OCI-LY7 (cell line): Measurements from ENCODE around the gene CLUH. TPM values are rescaled to one million over a fixed set of nuclear protein-coding genes. Genes with fewer than 3 reads are reported as not detected.
"Not testable (repeated sequence)": the region's sequence is repeated elsewhere in the genome, so short reads cannot be mapped to it uniquely, and the experiment has no call there.

Source experiments
- BruUV-seq: library from RNA; stranded (reverse); fragments of 400-500 nt; replicated peaks from 2 replicates; lab custom pipeline; 2021; lab: Mats Ljungman, UMichigan
- CTCF ChIA-PET: fragments of 300-600 bp; sonication (Branson Sonifier 250); formaldehyde crosslinking; loops from one replicate; lab custom pipeline; 2022; ENCODE audit warnings: antibody characterized with exemption; ENCODE audit not compliant: unreplicated experiment; lab: Charles Lee
- POLR2A ChIA-PET: fragments of 300-600 bp; sonication (Branson Sonifier 250); formaldehyde crosslinking; loops from one replicate; lab custom pipeline; 2022; ENCODE audit warnings: antibody characterized with exemption; lab: Charles Lee
- DNase-seq: peaks from one replicate; pipeline ENCODE4 v3.0.0-alpha.2; 2015; ENCODE audit warnings: low spot score
- H2AFZ ChIP-seq: fragments of 200-600 bp; sonication (generic), shearing (Covaris generic); 2 replicates; pipeline ENCODE4 v1.6.1; 2014; ENCODE audit warnings: mild to moderate bottlenecking, antibody characterized with exemption, low read length, moderate library complexity
- H3K27ac ChIP-seq: fragments of 200-600 bp; sonication (generic); 2 replicates; pipeline ENCODE4 v1.5.1; 2014; ENCODE audit warnings: mixed run types, low read depth, mild to moderate bottlenecking, moderate library complexity, low read length, inconsistent platforms; ENCODE audit not compliant: poor library complexity, severe bottlenecking
- H3K36me3 ChIP-seq: fragments of 200-600 bp; sonication (generic); 2 replicates; pipeline ENCODE4 v1.6.1; 2014; ENCODE audit warnings: mild to moderate bottlenecking, antibody characterized with exemption, low read length, moderate library complexity, mixed read lengths; ENCODE audit not compliant: insufficient read depth
- H3K4me1 ChIP-seq: fragments of 200-600 bp; sonication (generic); 2 replicates; pipeline ENCODE4 v1.5.1; 2014; ENCODE audit warnings: mild to moderate bottlenecking, low read length; ENCODE audit not compliant: insufficient read depth, poor library complexity, severe bottlenecking
- H3K4me2 ChIP-seq: fragments of 200-600 bp; sonication (generic); 2 replicates; pipeline ENCODE4 v1.6.1; 2014; ENCODE audit warnings: mild to moderate bottlenecking, low read length
- H3K4me3 ChIP-seq: fragments of 200-600 bp; sonication (generic); 2 replicates; pipeline ENCODE4 v1.5.1; 2014; ENCODE audit warnings: mild to moderate bottlenecking, low read depth, low read length; ENCODE audit not compliant: poor library complexity, severe bottlenecking
- H3K79me2 ChIP-seq: fragments of 200-600 bp; sonication (generic); 2 replicates; pipeline ENCODE4 v1.6.1; 2016; ENCODE audit warnings: low read depth, mild to moderate bottlenecking, low read length, moderate library complexity, mixed read lengths; ENCODE audit not compliant: insufficient read depth
- H3K9me2 ChIP-seq: fragments of 200-600 bp; sonication (generic); 2 replicates; pipeline ENCODE4 v1.6.1; 2016; ENCODE audit warnings: mild to moderate bottlenecking, low read length, mixed read lengths; ENCODE audit not compliant: insufficient read depth
- H3K9me3 ChIP-seq: fragments of 200-600 bp; sonication (generic); 2 replicates; pipeline ENCODE4 v1.6.1; 2014; ENCODE audit warnings: mild to moderate bottlenecking, mixed run types, low read length, mixed read lengths
- H4K20me1 ChIP-seq: fragments of 200-600 bp; sonication (generic); 2 replicates; pipeline ENCODE4 v1.6.1; 2014; ENCODE audit warnings: mild to moderate bottlenecking, antibody characterized with exemption, low read length, moderate library complexity, mixed read lengths; ENCODE audit not compliant: insufficient read depth
- EZH2phosphoT487 ChIP-seq: fragments of 200-600 bp; sonication (generic); IDR thresholded peaks from 2 replicates; pipeline ENCODE4 v1.6.1; 2018; ENCODE audit warnings: low read depth, borderline replicate concordance, mild to moderate bottlenecking, mixed run types, antibody characterized with exemption, low read length, moderate library complexity, mixed read lengths
- intact Hi-C: fragments of 100-400 bp; cut with micrococcal nuclease; formaldehyde crosslinking; loops from one replicate; pipeline ENCODE4 v1.10.0; 2022; ENCODE audit not compliant: unreplicated experiment
- total RNA-seq, 2 experiments: library from RNA; depleted of rRNA in 1 of 2; stranded (reverse); fragments of >200 nt in 1 of 2; shearing (Covaris generic) in 1 of 2; gene quantifications; 2 replicates each; pipeline ENCODE4 v1.2.3, GENCODE V29; 2014 to 2022
- TF ChIP-seq, protein P1 (sequence below): fragments of 200-600 bp; sonication (generic); conservative IDR thresholded peaks from 2 replicates; pipeline ENCODE4 v1.5.1; 2014; ENCODE audit warnings: mild to moderate bottlenecking, antibody characterized with exemption, low read length, moderate library complexity, mixed read lengths

CLUH gene
- total RNA-seq, 2 experiments from 2014 or later = 96.3 to 132 TPM

DNA sequence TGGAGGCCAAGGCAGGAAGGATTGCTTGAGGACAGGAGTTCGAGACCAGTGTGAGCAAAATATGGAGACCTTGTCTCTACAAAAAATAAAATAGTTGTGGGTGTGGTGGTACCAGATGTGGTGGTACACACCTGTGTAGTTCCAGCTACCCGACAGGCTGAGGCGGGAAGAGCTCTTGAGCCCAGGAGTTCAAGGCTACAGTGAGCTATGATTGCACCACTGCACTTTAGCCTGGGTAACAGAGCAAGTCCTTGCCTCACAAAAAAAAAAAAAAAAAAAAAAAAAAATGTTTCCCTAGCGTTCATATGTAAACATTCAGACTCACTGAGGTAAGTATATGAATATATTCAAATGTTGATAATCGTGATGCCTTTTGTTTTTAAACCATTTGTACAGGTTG, 39.5 kb downstream of the CLUH start:
- peaks cover 93% of the 10 kb centered on the region for H3K36me3 ChIP-seq
- no peak overlapping the region for H3K27ac ChIP-seq
- ChIA-PET CTCF (no interaction called here), POLR2A (interaction anchor here (0.6 kb wide), 1 partner anchor 76 kb away, joined by 4 read pairs; no protein-coding TSS in a partner anchor)
- BruUV-seq = no TSS peak
- H4K20me1 ChIP-seq = no peaks in the 10 kb centered on the region
- H3K4me2 ChIP-seq = no peak overlapping the region
- intact Hi-C loops = loop anchor here (10.0 kb wide), 1 partner anchor 157 kb away; the partner anchor contains the start of gene METTL16
- H3K4me3 ChIP-seq = no peak overlapping the region
- no peak overlapping the region for H2AFZ ChIP-seq
- no peak for TF ChIP-seq EZH2phosphoT487
- TF ChIP-seq, protein P1, sequence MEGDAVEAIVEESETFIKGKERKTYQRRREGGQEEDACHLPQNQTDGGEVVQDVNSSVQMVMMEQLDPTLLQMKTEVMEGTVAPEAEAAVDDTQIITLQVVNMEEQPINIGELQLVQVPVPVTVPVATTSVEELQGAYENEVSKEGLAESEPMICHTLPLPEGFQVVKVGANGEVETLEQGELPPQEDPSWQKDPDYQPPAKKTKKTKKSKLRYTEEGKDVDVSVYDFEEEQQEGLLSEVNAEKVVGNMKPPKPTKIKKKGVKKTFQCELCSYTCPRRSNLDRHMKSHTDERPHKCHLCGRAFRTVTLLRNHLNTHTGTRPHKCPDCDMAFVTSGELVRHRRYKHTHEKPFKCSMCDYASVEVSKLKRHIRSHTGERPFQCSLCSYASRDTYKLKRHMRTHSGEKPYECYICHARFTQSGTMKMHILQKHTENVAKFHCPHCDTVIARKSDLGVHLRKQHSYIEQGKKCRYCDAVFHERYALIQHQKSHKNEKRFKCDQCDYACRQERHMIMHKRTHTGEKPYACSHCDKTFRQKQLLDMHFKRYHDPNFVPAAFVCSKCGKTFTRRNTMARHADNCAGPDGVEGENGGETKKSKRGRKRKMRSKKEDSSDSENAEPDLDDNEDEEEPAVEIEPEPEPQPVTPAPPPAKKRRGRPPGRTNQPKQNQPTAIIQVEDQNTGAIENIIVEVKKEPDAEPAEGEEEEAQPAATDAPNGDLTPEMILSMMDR = no peak
- H3K79me2 ChIP-seq = peaks cover 7% of the 10 kb centered on the region; the same call in 1 of the 2 replicates
- no peaks in the 10 kb centered on the region for H3K4me1 ChIP-seq
- peaks cover 7% of the 10 kb centered on the region; the same call in 1 of the 2 replicates for H3K9me3 ChIP-seq
- no peaks in the 10 kb centered on the region for H3K9me2 ChIP-seq
- no peak for DNase-seq

DNA sequence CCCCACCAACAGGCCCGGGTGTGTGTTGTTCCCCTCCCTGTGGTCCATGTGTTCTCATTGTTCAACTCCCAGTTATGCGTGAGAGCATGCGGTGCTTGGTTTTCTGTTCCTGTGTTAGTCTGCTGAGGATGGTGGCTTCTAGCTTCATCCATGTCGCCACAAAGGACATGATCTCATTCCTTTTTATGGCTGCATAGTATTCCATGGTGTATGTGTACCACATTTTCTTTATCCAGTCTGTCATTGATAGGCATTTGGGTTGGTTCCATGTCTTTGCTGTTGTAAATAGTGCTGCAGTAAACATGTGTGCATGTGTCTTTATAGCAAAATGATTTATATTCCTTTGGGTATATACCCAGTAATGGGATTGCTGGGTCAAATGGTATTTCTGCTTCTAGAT, 51.2 kb downstream of the CLUH start:
- DNase-seq, H2AFZ ChIP-seq, H4K20me1 ChIP-seq, H3K4me3 ChIP-seq, H3K27ac ChIP-seq, POLR2A ChIA-PET, H3K9me2 ChIP-seq, BruUV-seq, CTCF ChIA-PET, intact Hi-C loops, H3K4me1 ChIP-seq, H3K4me2 ChIP-seq, H3K9me3 ChIP-seq: not testable (repeated sequence)
- peaks cover 96% of the 10 kb centered on the region for H3K79me2 ChIP-seq
- H3K36me3 ChIP-seq = peaks cover 60% of the 10 kb centered on the region

DNA sequence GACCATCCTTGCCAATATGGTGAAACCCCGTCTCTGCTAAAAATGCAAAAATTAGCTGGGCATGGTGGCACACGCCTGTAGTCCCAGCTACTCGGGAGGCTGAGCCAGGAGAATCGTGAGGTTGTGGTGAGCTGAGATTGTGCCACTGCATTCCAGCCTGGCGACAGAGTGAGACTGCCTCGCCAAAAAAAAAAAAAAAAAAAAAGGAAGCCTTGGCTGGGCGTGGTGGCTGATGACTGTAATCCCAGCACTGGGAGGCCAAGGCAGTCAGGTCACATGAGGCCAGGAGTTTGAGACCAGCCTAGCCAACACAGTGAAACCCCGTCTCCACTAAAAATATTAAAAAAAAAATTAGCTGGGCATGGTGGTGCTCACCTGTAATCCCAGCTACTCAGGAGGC, 52.2 kb downstream of the CLUH start:
- DNase-seq, H3K9me3 ChIP-seq, H4K20me1 ChIP-seq, H3K27ac ChIP-seq, H3K4me3 ChIP-seq, H3K4me2 ChIP-seq, BruUV-seq, H3K9me2 ChIP-seq, CTCF ChIA-PET, H2AFZ ChIP-seq, H3K4me1 ChIP-seq, intact Hi-C loops: not testable (repeated sequence)
- Histone ChIP-seq H3K36me3 (peaks cover 53% of the 10 kb centered on the region), H3K79me2 (peaks cover 96% of the 10 kb centered on the region)
- POLR2A ChIA-PET = interaction anchor here (0.8 kb wide), 1 partner anchor 260 kb away, joined by 4 read pairs; no protein-coding TSS in a partner anchor

DNA sequence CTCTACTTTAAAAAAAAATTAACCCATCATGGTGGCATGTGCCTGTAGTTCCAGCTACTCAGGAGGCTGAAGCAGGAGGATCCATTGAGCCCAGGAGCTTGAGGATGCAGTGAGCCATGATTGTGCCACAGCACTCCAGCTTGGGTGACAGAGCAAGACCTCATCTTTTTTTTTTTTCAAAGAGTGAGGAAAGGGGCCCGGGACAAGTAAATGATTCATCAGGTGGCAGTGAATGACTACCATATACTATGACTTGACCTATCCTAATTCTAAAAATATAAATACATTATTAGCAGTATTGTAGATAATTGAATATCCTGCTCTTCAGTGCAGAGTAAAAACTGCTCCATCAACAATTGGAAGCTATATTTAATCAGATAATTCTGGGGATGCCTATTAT, 55.3 kb downstream of the CLUH start:
- no TSS peak for BruUV-seq
- intact Hi-C loops = no loop called here
- H3K9me2 ChIP-seq = no peaks in the 10 kb centered on the region
- no peak overlapping the region for H3K27ac ChIP-seq
- H3K9me3 ChIP-seq = no peaks in the 10 kb centered on the region
- no peaks in the 10 kb centered on the region for H3K4me1 ChIP-seq
- ChIA-PET POLR2A (no interaction called here), CTCF (no interaction called here)
- TF ChIP-seq, protein P1 = no peak
- no peak for TF ChIP-seq EZH2phosphoT487
- no peak overlapping the region for H3K4me3 ChIP-seq
- DNase-seq = no peak
- H4K20me1 ChIP-seq = no peaks in the 10 kb centered on the region
- peaks cover 91% of the 10 kb centered on the region for H3K79me2 ChIP-seq
- H3K4me2 ChIP-seq = no peak overlapping the region
- H3K36me3 ChIP-seq = peaks cover 54% of the 10 kb centered on the region
- H2AFZ ChIP-seq = no peak overlapping the region
